Right cardiac atrium (tissue), 5 donors: ENCODE data around the gene SPON2. TPM values are rescaled to one million over a fixed set of nuclear protein-coding genes. Genes with fewer than 3 reads are reported as not detected.
A peak's percentile ranks its signal among the peaks of the same experiment; 100 is the strongest.

Source experiments
- ATAC-seq, 2 donors: fragments of 200-7000 bp; cut with Tn5 transposase; one replicate each; pipeline versions ENCODE4 v1.8.0 to v1.9.1; 2020; ENCODE audit warnings: moderate library complexity in 2 of 2, mild to moderate bottlenecking in 1 of 2
- DNase-seq, 3 donors: peaks; one replicate each; pipeline ENCODE4 v3.0.0-alpha.2; 2020
- H3K27ac ChIP-seq: one replicate; pipeline ENCODE4 v1.5.1; 2013; ENCODE audit warnings: mild to moderate bottlenecking, low read length, control low read depth, moderate library complexity
- H3K27me3 ChIP-seq: one replicate; pipeline ENCODE4 v1.6.1; 2013; ENCODE audit not compliant: control insufficient read depth, insufficient read depth
- H3K4me1 ChIP-seq: one replicate; pipeline ENCODE4 v1.6.1; 2013; ENCODE audit warnings: low read length; ENCODE audit not compliant: control insufficient read depth, insufficient read depth
- H3K4me3 ChIP-seq: one replicate; pipeline ENCODE4 v1.5.1; 2013; ENCODE audit warnings: low read length, control low read depth
- H3K9me3 ChIP-seq: one replicate; pipeline ENCODE4 v1.6.1; 2013; ENCODE audit warnings: low read length; ENCODE audit not compliant: control insufficient read depth
- WGBS: extraction: QIAGEN DNeasy Blood & Tissue Kit; methylation state at CpG from one replicate; pipeline ENCODE4 v1.1.7; 2013; 5-methylcytosine and 5-hydroxymethylcytosine counted together
- intact Hi-C, 4 donors: fragments of 100-400 bp; cut with DNase I; formaldehyde crosslinking; loops; one replicate each; pipeline versions ENCODE4 v1.11.0 to v1.14.0; 2022 to 2023
- long read RNA-seq, 4 donors: library from polyadenylated mRNA; unstranded; transcript quantifications; one replicate each; pipeline ENCODE4 v2.0.0, GENCODE V29; 2020 to 2021
- polyA plus RNA-seq: library from polyadenylated mRNA; stranded (reverse); fragments of 200-250 nt; gene quantifications from one replicate; pipeline ENCODE4 v1.2.3, GENCODE V29; 2013
- total RNA-seq, 4 donors: library from RNA; stranded (reverse); fragmentation: NEBNext Ultra II Directional; extraction: Animal tissue kit (Norgen Biotek cat#: 25700); gene quantifications; one replicate each; pipeline ENCODE4 v1.2.1, GENCODE V29; 2021
- donor health status: healthy with polysubstance abuse.
- donor health status: DM: no; HTN: yes; CAD: no.
- donor health status: DM: no; HTN: no; CAD: no.
- donor health status: DM: no; HTN: yes; CAD: no; lungs with severe emphysema.
- donor health status: DM: yes; HTN: yes; CAD: no.

The SPON2 gene
- total RNA-seq (10 to 100 TPM; 12.2 to 27.4 (median 14.2) TPM), polyA plus RNA-seq (9.6 TPM)
- long read RNA-seq, donor 1, transcript SPON2-201 (6 exons, 1,869 nt), result major isoform, 18 of 29 reads
- long read RNA-seq, donor 1, partial matches to known transcripts, result 10 of 29 reads
- long read RNA-seq, donor 1, other reads (novel, unspliced or antisense), result 1 of 29 reads
- long read RNA-seq, donor 2, transcript SPON2-201 (6 exons, 1,869 nt), result major isoform, 20 of 36 reads
- long read RNA-seq, donor 2, partial matches to known transcripts, result 6 of 36 reads
- long read RNA-seq, donor 2, other reads (novel, unspliced or antisense), result 9 of 36 reads
- long read RNA-seq, donor 3, transcript SPON2-201 (6 exons, 1,869 nt), result major isoform, 22 of 31 reads
- long read RNA-seq, donor 3, partial matches to known transcripts, result 8 of 31 reads
- long read RNA-seq, donor 3, other reads (novel, unspliced or antisense), result 1 of 31 reads
- long read RNA-seq, donor 4, transcript SPON2-201 (6 exons, 1,869 nt), result major isoform, 6 of 11 reads
- long read RNA-seq, donor 4, partial matches to known transcripts, result 2 of 11 reads
- long read RNA-seq, donor 4, other reads (novel, unspliced or antisense), result 2 of 11 reads

GRCh38 chr4:1172228-1172851 is at the start of gene SPON2:
Gene SPON2, minus strand, starts transcription at chr4:1172583.
- Histone ChIP-seq H3K4me3 (peak within 1 kb of the TSS; percentile 14), H3K27ac (peak within 1 kb of the TSS; percentile 40), H3K9me3 (no peaks in the 10 kb centered on the region), H3K27me3 (no peaks in the 10 kb centered on the region), H3K4me1 (no peaks in the 10 kb centered on the region)
- WGBS, result 4% methylated on average over 54 of the region's 54 CpGs
- peak; percentile 40 to 87 (median 84) for DNase-seq
- intact Hi-C loops, result loop anchor here in 1 of 4 donors (10.0 kb wide), 1 partner anchor 62 kb away; no protein-coding TSS in a partner anchor
- ATAC-seq, result peak; percentile 18 to 42

DNA sequence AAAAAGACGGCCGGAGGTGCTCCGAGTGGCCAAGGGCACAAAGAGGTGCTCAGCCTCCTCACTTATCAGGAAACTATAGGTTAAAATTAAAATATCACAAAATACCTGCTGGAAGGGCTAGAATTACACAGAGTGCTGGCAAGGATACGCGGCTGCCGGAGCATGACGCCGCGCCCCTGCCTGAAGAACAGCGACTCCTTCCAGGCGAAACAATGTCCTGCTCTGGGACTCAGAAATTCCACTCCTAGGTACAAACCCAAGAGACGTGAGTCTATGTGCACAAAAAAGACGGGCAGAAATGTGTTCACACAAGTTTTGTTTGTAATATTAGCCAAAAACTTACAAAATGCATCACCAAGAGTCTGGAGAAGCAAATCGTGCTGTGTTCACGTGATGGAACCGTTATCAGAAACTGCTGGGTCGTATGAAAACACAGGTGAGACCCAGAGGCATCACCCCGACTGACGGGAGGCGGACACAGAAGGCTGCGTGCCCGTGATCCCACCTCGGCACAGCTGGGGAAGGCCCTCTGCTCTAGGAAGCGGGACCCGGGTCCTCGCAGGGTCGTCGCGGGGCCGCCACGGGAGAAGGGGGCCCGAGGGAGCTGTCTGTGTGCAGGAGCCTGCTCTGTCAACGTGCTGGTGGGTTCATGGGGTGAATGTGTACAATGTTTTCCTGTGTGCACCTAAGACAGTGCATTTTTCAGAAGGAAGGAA is 48.9 kb upstream of the SPON2 start:
- no peak overlapping the region for H3K27ac ChIP-seq
- peaks cover 3% of the 10 kb centered on the region for H3K4me1 ChIP-seq
- WGBS, result 89% methylated on average over 33 of the region's 33 CpGs
- DNase-seq, result peak in 1 of 3 donors; percentile 51
- no peak for ATAC-seq
- no peak overlapping the region for H3K4me3 ChIP-seq
- intact Hi-C loops, result no loop called here
- H3K27me3 ChIP-seq, result no peaks in the 10 kb centered on the region
- no peaks in the 10 kb centered on the region for H3K9me3 ChIP-seq

DNA sequence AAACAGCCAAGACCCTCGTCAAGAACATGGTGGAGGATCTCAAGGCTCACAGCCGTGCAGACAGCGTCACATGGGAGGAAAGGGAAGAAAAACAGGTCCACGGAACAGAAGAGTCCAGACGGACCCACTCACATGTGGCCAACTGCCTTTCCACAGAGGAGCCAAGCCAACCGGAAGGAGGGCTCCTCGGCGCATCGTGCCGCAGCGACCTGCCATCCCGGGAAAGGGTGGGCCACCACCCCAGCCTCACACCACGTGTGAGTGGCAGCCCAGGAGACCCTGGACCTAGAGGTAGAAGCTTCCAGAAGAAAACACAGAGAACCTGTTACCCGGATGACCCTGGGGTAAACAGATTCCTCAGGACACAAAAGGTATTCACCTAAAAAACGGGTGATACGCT is 48.2 kb upstream of the SPON2 start:
- WGBS, result 93% methylated on average over 16 of the region's 16 CpGs
- Histone ChIP-seq H3K4me3 (no peak overlapping the region), H3K9me3 (no peaks in the 10 kb centered on the region), H3K4me1 (peaks cover 3% of the 10 kb centered on the region), H3K27ac (no peak overlapping the region), H3K27me3 (no peaks in the 10 kb centered on the region)
- intact Hi-C loops, result no loop called here
- ATAC-seq, result no peak
- DNase-seq, result no peak

- no peak overlapping the region for H3K4me3 ChIP-seq
- no peak overlapping the region for H3K27ac ChIP-seq
- H3K9me3 ChIP-seq, result no peaks in the 10 kb centered on the region
- H3K27me3 ChIP-seq, result no peaks in the 10 kb centered on the region
- no peak for ATAC-seq
- peaks cover 3% of the 10 kb centered on the region for H3K4me1 ChIP-seq
- intact Hi-C loops, result no loop called here
- WGBS, result 92% methylated on average over 7 of the region's 7 CpGs
- DNase-seq, result no peak
Observed at GRCh38 chr4:1219566-1219950, 47.2 kb upstream of the SPON2 start.

DNA sequence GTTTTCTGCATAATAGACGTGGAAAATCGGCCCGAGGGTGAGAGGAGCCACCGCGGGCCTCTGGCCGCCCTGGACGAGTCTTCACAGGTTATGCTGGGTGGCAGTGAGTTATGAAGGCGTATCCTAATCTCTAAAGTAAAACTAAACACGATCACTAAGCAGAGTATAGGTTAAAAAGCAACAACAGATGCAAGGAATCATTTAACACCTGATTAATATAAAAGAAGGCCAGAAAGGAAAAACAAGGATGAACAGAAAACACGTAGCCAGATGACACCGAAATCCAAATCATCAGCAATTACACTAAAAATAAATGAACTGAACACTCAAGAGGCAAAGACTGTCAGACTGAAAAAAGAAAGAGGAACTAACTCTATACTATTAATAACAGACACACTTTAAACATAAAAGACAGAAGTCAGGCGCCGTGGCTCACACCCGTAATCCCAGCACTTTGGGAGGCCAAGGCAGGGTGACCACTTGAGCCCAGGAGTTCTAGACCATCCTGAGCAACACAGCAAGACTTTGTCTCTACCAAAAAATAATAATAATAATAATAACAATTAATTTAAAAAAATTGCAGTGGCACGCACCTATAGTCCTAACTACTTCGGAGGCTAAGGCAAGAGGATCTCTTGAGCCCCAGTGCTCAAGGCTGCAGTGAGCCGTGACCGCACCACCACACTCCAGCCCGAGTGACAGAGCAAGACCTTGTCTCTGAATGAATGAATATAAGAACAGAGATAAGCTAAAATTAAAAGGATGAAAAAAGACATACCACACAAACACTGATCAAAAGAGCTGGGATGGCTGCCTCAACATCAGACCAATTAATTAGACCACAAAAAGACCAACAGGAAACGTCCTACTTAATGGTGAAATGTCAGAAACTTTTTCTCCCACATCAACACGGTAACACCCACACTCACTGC is 46.5 kb upstream of the SPON2 start:
- intact Hi-C loops, result no loop called here
- H3K27ac ChIP-seq, result no peak overlapping the region
- H3K9me3 ChIP-seq, result no peaks in the 10 kb centered on the region
- H3K27me3 ChIP-seq, result no peaks in the 10 kb centered on the region
- no peak for ATAC-seq
- H3K4me3 ChIP-seq, result no peak overlapping the region
- no peak for DNase-seq
- 81% methylated on average over 21 of the region's 21 CpGs for WGBS
- peaks cover 3% of the 10 kb centered on the region for H3K4me1 ChIP-seq

- Histone ChIP-seq H3K4me3 (no peak overlapping the region), H3K27me3 (no peaks in the 10 kb centered on the region), H3K4me1 (peaks cover 3% of the 10 kb centered on the region), H3K9me3 (no peaks in the 10 kb centered on the region), H3K27ac (no peak overlapping the region)
- intact Hi-C loops, result no loop called here
- WGBS, result 93% methylated on average over 27 of the region's 27 CpGs
- ATAC-seq (no peak), DNase-seq (no peak)
Observed at GRCh38 chr4:1217366-1217765, 45.0 kb upstream of the SPON2 start.

DNA sequence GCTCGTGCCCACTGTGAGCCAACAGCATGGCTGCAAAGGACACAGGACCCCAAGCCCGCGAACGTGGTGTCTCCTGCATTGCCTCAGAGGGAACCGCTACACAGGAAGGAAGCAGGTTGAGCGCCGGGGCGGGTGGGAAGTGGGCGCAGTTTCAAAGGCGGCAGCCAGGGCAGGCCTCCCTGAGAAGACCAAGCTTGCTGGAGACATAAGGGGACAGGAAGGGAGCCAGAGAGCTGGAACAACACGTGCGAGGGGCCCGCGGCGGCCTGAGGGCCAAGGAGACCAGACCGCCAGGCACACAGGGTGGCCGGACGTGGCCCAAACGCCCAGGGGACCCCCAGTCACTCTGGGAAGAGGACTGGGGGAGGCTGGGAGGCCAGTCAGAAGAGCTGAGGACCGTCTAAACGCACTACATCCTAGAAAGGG is 44.5 kb upstream of the SPON2 start:
- peak; percentile 29 to 69 for ATAC-seq
- no peaks in the 10 kb centered on the region for H3K9me3 ChIP-seq
- no peak overlapping the region for H3K4me3 ChIP-seq
- peak; percentile 46 to 83 (median 83) for DNase-seq
- H3K27ac ChIP-seq, result no peak overlapping the region
- 54% methylated on average over 21 of the region's 21 CpGs for WGBS
- intact Hi-C loops, result no loop called here
- H3K4me1 ChIP-seq, result peaks cover 3% of the 10 kb centered on the region
- H3K27me3 ChIP-seq, result no peaks in the 10 kb centered on the region

DNA sequence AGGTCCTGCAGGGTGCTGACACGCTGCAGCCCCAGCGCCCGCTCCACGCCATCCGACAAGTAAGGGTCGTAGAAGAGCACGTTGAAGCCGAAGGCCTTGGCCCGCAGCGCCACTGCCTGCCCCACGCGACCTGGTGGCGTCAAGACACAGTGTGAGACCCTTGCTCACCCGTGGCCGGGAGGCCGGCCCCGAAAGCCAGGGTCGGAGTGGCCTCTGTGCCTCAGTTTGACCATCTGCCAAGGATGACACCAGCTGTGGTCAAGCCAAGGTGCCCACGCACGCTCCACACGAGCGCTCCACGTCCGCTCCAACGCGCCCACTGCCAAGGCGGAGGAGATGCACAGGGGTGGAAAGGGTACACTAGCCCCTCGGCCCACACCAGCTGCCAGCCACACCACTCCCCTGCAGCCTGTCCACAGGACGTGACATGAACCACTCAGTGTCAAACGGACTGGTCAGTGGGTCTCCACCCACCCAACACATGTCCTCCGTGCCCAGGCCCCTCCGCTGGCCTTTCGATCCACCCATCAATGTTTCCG is 43.8 kb upstream of the SPON2 start:
- Histone ChIP-seq H3K9me3 (no peaks in the 10 kb centered on the region), H3K27ac (no peak overlapping the region), H3K4me3 (no peak overlapping the region), H3K27me3 (no peaks in the 10 kb centered on the region), H3K4me1 (peaks cover 3% of the 10 kb centered on the region)
- ATAC-seq (no peak), DNase-seq (peak in 2 of 3 donors; percentile 55 to 62)
- 93% methylated on average over 34 of the region's 34 CpGs for WGBS
- intact Hi-C loops, result no loop called here

GRCh38 chr4:1215141-1216075 is 43.0 kb upstream of the SPON2 start:
- Histone ChIP-seq H3K27ac (no peak overlapping the region), H3K4me3 (no peak overlapping the region), H3K4me1 (peaks cover 6% of the 10 kb centered on the region), H3K9me3 (no peaks in the 10 kb centered on the region), H3K27me3 (no peaks in the 10 kb centered on the region)
- ATAC-seq (no peak), DNase-seq (peak; percentile 26 to 73 (median 65))
- intact Hi-C loops, result no loop called here
- WGBS, result 85% methylated on average over 31 of the region's 31 CpGs
